ENCODE data around the gene MFN1. TPM values are rescaled to one million over a fixed set of nuclear protein-coding genes. Genes with fewer than 3 reads are reported as not detected.

Gene MFN1
- total RNA-seq, 4 donors from 2014 or later, result 43.3 to 45.7 (median 44.6) TPM

DNA sequence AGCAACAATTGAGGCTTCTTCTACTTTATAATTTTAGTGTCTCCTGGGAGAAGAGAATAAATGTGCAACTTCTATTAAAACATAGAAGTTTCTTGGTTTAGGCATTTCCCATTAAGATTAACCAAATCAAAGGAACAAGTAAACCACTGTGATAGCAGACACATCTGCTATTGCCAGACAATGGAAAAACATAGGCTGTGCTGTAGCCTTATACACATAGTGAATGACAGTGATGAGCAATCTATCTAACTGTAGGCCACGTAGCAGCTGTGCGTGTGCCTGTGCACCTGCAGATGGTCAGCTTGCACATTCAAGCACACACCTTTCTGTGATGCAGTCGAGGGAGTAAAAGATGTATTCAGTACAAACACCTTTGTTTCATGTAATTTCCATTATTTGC, 71.1 kb downstream of the MFN1 start:
- 91 to 95% methylated on average over 3 of the region's 3 CpGs for WGBS, 2 donors
- no peak overlapping the region for H3K27ac ChIP-seq
- TF ChIP-seq POLR2A (IDR thresholded peaks at IDR 0.05), result no peak
- TF ChIP-seq, protein P1, sequence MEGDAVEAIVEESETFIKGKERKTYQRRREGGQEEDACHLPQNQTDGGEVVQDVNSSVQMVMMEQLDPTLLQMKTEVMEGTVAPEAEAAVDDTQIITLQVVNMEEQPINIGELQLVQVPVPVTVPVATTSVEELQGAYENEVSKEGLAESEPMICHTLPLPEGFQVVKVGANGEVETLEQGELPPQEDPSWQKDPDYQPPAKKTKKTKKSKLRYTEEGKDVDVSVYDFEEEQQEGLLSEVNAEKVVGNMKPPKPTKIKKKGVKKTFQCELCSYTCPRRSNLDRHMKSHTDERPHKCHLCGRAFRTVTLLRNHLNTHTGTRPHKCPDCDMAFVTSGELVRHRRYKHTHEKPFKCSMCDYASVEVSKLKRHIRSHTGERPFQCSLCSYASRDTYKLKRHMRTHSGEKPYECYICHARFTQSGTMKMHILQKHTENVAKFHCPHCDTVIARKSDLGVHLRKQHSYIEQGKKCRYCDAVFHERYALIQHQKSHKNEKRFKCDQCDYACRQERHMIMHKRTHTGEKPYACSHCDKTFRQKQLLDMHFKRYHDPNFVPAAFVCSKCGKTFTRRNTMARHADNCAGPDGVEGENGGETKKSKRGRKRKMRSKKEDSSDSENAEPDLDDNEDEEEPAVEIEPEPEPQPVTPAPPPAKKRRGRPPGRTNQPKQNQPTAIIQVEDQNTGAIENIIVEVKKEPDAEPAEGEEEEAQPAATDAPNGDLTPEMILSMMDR (IDR thresholded peaks at IDR 0.05), result no peak
- intact Hi-C loops (cut with DNase I), result no loop called here
- H3K4me3 ChIP-seq (replicated peaks in 1 of 3), result no peak overlapping the region
- no peak for DNase-seq
- H3K4me1 ChIP-seq, result no peaks in the 10 kb centered on the region
- no peaks in the 10 kb centered on the region for H3K36me3 ChIP-seq
- H3K9me3 ChIP-seq, result no peaks in the 10 kb centered on the region
- no peaks in the 10 kb centered on the region for H3K27me3 ChIP-seq

DNA sequence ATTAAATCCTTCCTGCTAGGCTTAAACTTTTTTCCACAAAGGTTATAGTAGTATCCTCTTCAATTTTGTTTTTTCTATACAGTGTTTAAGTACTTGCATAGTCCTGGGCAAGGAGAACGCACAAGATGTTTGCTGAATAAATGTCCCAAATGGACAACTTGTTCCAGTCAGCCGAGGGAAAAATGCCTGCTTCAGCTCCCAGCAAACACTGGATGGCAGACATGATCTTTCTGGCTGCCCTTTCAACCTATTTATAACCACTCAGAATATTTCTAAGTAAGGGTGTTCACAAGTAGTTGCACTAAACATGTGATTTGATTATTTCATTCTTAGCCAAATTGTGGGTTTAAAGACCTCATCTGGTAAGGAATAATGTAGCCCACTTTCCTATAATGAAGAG, 74.0 kb downstream of the MFN1 start:
- 16 to 17% methylated on average over 2 of the region's 2 CpGs for whole genome bisulfite sequencing, 2 donors

DNA sequence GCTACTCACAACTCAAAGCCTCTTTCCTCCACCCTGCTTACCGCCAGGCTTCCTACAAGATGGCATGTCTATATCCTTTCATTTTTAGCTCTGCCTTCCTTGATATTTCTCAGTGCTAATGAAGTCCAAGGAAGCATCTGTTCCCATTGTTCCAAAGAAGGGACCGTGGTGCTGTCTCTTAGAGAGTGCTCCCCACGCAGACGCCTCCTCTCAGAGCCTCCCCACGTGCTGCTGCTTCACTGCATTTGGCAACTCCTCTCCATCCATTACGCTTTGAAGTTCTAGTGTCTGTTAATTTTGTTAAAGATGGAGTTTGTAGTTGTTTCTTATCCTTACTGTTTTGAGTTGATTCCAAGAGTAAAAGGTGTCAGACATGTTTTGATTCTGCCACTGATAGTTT, 77.6 kb downstream of the MFN1 start:
- Histone ChIP-seq H3K36me3 (peaks cover 0 to 2% of the 10 kb centered on the region in 2 donors), H3K27me3 (no peaks in the 10 kb centered on the region), H3K27ac (no peak overlapping the region), H3K9me3 (no peaks in the 10 kb centered on the region), H3K4me1 (peaks cover 0 to 5% of the 10 kb centered on the region in 2 donors), H3K4me3 (replicated peaks in 1 of 3) (no peak overlapping the region)
- no peak for DNase-seq
- WGBS, 2 donors, result 91% methylated on average over 6 of the region's 6 CpGs
- intact Hi-C loops (cut with DNase I), result loop anchor here (10.0 kb wide), 1 partner anchor 130 kb away; no protein-coding TSS in a partner anchor
- no peak for TF ChIP-seq POLR2A (IDR thresholded peaks at IDR 0.05)
- TF ChIP-seq, protein P1 (IDR thresholded peaks at IDR 0.05), result no peak

More for the DNA sequence above, 74.0 kb downstream of the MFN1 start:
- intact Hi-C loops (cut with DNase I), result loop anchor here (10.0 kb wide), 1 partner anchor 133 kb away; no protein-coding TSS in a partner anchor
- Histone ChIP-seq H3K27me3 (no peaks in the 10 kb centered on the region), H3K4me3 (replicated peaks in 1 of 3) (no peak overlapping the region), H3K27ac (no peak overlapping the region), H3K9me3 (no peaks in the 10 kb centered on the region), H3K4me1 (no peaks in the 10 kb centered on the region), H3K36me3 (peaks cover 0 to 2% of the 10 kb centered on the region in 2 donors)
- TF ChIP-seq, protein P1 (IDR thresholded peaks at IDR 0.05), result peak in 5 of 6 experiments; percentile 30 to 59 (median 51)
- TF ChIP-seq POLR2A (IDR thresholded peaks at IDR 0.05), result no peak
- peak; percentile 26 to 29 for DNase-seq

DNA sequence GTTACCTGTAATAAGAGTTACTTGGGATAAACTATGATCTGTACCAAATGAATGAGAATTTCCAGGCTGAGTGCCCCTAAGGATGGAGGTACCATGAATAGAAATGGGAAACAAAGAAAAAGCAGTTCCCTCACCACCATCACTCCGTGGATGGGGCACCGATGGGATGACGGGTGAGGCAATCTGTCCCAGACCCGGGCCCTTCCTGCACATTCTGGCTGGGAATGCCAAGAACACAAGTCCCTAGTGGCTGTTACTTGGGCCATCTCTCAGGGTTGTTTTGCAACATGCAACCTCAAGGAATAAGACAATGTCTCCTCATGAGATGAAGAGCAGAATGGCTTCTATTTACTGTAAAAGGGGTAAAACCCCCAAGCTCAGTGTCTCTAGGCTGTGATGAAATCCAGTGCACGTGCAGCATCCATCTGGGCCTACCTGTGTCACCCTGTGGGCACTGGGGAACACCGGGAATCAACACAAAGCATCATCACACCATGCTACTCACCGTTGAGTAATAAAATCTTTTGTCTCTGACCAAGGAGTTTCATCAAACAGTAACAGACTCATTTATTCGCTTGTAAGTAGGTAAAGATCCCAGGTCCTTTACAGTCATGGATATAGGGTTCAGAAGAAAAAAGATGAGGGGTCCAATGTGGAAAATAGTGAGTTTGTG, 81.5 kb downstream of the MFN1 start:
- no peaks in the 10 kb centered on the region for H3K27me3 ChIP-seq
- intact Hi-C loops (cut with DNase I), result loop anchor here (10.0 kb wide), 1 partner anchor 126 kb away; no protein-coding TSS in a partner anchor
- no peaks in the 10 kb centered on the region for H3K9me3 ChIP-seq
- H3K4me1 ChIP-seq, result peaks cover 0 to 5% of the 10 kb centered on the region in 2 donors
- H3K36me3 ChIP-seq, result peaks cover 0 to under 1% of the 10 kb centered on the region in 2 donors
- H3K27ac ChIP-seq, result no peak overlapping the region
- 89 to 90% methylated on average over 8 of the region's 8 CpGs for WGBS, 2 donors
- TF ChIP-seq, protein P1 (IDR thresholded peaks at IDR 0.05), result no peak
- TF ChIP-seq POLR2A (IDR thresholded peaks at IDR 0.05), result no peak
- no peak overlapping the region for H3K4me3 ChIP-seq (replicated peaks in 1 of 3)
- DNase-seq, result no peak

DNA sequence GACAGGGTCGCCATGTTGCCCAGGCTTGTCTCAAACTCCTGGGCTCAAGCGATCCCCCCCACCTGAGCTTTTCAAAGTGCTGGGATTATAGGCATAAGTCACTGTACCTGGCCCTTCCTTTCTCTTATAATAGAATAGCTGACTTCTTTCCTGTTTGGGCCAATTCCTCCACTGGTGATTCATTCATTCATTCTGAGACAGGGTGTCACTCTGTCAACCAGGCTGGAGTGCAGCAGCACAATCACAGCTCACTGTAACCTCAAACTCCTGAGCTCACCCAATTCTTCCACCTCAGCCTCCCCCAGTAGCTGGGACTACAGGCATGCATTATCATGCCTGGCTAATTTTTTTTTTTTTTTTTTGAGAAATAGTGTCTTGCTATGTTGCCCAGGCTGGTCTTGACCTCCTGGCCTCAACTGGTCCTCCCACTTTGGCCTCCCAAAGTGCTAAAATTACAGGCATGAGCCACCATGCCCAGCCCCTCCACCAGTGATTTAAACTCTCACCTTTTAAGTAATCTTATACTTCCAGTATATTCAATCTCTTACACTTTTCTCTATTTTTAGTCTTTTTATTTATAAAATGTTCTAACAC, 82.9 kb downstream of the MFN1 start:
- intact Hi-C loops (cut with DNase I), result no loop called here
- no peak overlapping the region for H3K27ac ChIP-seq
- no peak overlapping the region for H3K4me3 ChIP-seq (replicated peaks in 1 of 3)
- H3K9me3 ChIP-seq, result no peaks in the 10 kb centered on the region
- WGBS, 2 donors, result 98% methylated on average over 2 of the region's 2 CpGs
- DNase-seq, result no peak
- TF ChIP-seq, protein P1 (IDR thresholded peaks at IDR 0.05), result no peak
- H3K4me1 ChIP-seq, result peaks cover 0 to 5% of the 10 kb centered on the region in 2 donors
- no peaks in the 10 kb centered on the region for H3K27me3 ChIP-seq
- H3K36me3 ChIP-seq, result no peaks in the 10 kb centered on the region
